ENCODE results near the gene ANKRD44. TPM values are rescaled to one million over a fixed set of nuclear protein-coding genes. Genes with fewer than 3 reads are reported as not detected.

ANKRD44 gene
- polyA plus RNA-seq, 5 donors, result 20.4 to 36.3 (median 25.8) TPM

DNA sequence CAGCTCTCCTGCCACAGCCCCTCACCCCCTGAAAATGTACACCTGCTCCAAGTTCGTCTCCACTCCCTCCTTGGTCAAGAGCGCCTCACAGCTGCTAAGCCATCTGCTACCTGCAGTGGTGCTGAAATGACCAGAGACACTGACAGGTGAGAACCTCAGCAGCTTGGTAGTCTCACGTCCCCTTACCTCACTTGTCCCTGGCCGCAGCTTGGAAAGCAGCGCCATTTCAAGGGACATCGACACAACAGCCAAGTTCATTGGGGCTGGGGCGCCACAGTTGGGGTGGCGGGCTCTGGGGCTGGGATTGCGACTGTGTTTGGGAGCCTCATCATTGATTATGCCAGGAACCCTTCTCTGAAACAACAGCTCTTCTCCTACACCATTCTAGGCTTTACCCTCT lies 47.5 kb downstream of the ANKRD44 start:
- no peak for DNase-seq

- DNase-seq, result peak in 1 of 2 donors; percentile 46
Observed at GRCh38 chr2:197261808-197262226, 48.8 kb downstream of the ANKRD44 start.

GRCh38 chr2:197259470-197259999 lies 51.0 kb downstream of the ANKRD44 start:
- DNase-seq, result no peak

- DNase-seq, result no peak
Observed at GRCh38 chr2:197258580-197258979, 52.0 kb downstream of the ANKRD44 start.

GRCh38 chr2:197256547-197257170 lies 53.9 kb downstream of the ANKRD44 start:
- DNase-seq, result no peak

DNA sequence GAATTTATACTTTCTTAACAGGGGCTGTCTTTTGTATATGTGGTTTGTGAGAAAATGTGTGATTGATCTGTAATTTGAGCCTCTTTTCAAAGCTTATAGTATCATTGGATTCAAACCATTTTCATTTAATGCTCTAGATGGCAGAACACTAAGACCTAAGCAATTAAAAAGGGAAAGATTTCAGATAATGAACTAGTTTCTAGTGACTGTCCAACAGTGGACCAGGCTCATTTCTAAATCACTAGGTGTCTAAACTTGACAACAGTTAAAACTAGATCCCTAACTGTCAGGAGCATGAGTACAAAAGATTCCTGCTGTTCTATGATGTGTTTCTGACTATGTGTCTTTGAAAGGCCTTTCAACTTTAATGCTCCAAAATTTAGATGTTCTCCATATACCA lies 54.6 kb downstream of the ANKRD44 start:
- DNase-seq, result no peak

GRCh38 chr2:197255543-197255942 lies 55.0 kb downstream of the ANKRD44 start:
- DNase-seq, result peak; percentile 42 to 62

GRCh38 chr2:197254776-197255530 lies 55.6 kb downstream of the ANKRD44 start:
- DNase-seq, result no peak

DNA sequence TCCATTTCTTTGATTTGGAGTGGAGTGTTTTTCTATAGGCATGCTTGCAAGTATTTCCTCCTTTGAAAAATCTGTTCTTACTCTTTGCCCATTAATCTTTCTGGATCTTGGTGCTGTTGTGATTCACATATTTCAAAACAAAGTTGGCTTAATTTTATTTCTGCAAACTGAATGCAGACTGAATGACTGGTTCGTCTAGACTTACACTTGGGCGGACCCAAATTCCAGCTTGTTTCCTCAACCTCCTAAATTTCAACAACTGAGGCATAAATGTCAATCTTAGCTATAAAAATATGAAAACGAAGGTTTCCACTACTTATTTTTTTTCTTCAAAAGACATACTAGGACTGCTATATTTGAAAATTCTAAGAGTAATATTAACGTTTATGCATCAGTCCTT lies 59.0 kb downstream of the ANKRD44 start:
- DNase-seq, result no peak

GRCh38 chr2:197251163-197251562 lies 59.4 kb downstream of the ANKRD44 start:
- DNase-seq, result no peak

DNA sequence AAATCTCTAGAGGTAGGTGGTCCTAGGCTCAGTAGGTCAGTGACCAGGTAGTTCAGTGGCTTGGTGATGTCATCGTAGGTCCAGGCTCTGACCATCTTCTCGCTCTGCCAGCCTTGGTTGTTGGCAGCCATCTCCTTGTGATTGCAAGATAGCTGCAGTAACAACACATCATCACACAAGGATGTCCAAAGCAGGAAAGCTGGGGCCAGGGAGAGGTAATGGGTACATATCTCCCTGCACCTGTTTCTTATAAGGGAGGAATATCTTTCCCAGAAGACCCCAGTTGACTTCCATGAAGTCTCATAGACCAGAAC lies 60.5 kb downstream of the ANKRD44 start:
- DNase-seq, result no peak

DNA sequence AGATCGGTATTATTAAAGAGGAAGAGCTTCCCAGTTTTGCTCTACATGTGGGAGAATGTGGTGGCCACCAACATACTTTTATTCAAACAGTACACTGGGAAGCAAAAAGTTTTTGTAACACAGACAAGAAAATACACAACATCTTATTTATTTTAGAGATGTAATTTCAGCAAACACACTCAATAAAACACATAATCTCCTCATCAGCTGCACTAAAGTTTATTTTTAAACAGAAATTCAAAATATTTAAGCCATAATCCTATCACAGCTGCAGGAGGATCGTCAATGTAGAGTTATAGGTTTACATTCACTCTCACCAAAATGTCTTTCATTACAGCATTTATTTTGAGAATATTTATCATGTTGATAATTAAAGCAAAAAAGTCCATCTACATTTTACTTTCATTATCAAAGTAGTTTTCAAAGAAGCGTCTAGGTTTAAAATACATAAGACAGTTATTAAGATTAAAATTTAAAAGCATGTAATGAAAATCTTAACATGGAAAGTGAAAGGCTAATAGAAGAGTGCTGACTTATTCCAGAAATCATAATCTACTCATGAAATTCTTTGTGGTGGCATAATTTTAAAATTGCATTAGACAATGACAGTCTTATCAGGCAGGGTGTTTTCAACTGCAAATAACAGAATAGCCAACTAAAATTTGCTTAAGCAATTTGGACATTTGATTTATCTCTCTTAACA lies 61.0 kb downstream of the ANKRD44 start:
- peak in 1 of 2 donors; percentile 11 for DNase-seq

DNA sequence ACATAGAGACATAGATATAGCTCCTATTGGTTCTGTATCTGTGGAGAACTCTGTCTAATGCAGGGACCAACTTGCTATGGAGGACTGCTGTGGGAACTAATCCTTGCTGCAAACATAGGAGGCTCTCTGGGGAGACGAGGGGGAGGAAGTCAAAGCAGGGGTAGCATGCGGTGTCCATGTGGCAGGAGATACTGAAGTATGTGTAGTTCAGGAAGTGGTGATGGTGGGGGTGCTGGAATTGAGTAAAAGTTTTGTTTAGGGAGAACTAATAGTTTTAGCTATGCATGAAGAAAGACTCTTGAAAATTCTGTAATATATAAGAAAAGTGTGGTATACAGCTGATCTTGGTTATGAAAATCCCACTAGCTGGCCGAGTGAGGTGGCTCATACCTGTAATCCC lies 62.0 kb downstream of the ANKRD44 start:
- no peak for DNase-seq

GRCh38 chr2:197248001-197248401 lies 62.6 kb downstream of the ANKRD44 start:
- no peak for DNase-seq

GRCh38 chr2:197247083-197247482 lies 63.5 kb downstream of the ANKRD44 start:
- no peak for DNase-seq

- DNase-seq, result no peak
Observed at GRCh38 chr2:197245829-197246804, 64.5 kb downstream of the ANKRD44 start.

DNA sequence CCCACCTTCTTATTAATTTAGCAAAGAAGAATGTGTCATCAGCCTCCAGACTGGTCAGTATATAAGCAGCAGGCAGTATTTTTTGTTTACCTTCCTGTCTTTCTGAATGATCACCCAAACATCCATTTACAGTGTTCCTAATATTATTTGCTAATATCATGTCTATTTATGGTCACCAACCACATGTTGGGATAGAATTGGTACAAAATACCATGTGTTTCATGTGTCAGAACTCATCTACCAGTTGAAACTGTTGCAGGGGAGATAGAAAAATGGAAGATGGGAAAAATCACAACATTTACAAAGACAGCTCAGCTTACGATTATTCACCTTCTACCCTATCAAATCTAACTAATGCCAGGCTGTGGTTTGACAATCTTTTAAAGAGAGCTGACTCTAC lies 66.2 kb downstream of the ANKRD44 start:
- DNase-seq, result no peak

DNA sequence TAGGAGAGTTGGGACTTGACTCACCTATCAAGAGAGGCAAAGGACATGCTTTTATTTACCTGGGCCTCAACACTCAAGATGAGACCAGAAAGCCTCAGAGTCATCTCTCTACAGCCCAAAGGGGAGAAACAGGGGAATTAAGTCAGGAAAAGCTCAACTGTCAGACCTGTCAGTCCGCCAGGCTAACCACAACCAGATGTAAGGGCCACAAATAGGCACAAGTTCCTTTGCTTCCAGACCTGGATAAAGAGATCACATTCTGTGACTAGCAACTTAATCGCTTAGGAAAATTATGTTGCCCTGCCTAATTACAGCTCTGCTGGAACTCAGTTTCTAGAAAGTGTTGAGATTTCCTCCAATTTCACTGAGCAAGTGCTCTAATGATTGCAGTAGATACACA lies 67.9 kb downstream of the ANKRD44 start:
- DNase-seq, result no peak

DNA sequence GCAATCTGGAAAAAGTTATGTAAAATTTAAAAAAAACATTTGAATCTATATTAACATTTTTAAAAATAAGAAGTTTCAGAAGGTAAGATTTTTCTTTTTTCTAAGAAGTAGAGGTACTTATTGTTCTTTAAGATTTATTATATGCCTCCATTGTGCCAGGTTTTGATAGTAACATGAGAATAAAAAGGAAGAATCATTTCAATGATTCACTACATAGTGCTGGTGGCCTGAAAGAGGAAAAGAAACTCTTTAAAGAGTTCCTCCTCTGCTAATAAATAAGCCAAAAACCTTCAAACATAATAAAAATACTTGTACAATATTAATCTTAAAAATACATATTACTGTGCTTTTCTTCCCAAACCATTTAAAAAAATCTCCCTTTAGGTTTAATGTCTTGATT lies 69.0 kb downstream of the ANKRD44 start:
- no peak for DNase-seq

DNA sequence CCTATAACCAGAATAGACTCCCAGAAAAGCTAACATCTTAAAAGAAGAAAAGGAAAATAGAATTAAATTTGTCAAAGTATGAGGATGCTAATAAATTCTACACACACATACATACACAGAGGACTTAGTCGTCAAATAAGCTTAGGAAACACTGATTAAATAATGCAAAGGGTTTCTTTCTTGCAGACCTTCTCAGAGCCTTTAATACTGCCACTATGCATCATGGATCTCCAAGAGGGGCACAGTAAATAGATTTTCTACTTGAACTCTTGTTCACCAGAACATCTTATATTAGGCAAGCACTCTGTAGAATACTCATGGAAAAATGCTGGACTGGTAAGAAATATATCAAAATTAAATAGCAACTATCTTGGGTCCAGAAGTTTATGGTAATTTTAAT lies 69.4 kb downstream of the ANKRD44 start:
- DNase-seq, result no peak

- no peak for DNase-seq
Observed at GRCh38 chr2:197240421-197241041, 70.0 kb downstream of the ANKRD44 start.

Data from right lung (tissue), 5 donors.